GM12892 (cell line): ENCODE data around the gene HOXC9.

Experiments
- DNase-seq: peaks from one replicate; pipeline ENCODE4 v3.0.0; 2011; ENCODE audit not compliant: insufficient read length
- FAIRE-seq: peaks from 2 replicates; lab custom pipeline; 2011; peaks lifted over from hg19 to GRCh38; lab: Jason Lieb, UNC
- POLR2A ChIP-seq: IDR thresholded peaks from 2 replicates; pipeline ENCODE4 v1.6.1; 2011; ENCODE audit warnings: low read depth, low read length, control low read depth
- POLR2AphosphoS5 ChIP-seq: IDR thresholded peaks from 2 replicates; pipeline ENCODE4 v1.6.1; 2011; ENCODE audit warnings: low read depth, low read length, control low read depth
- TAF1 ChIP-seq: IDR thresholded peaks from 2 replicates; pipeline ENCODE4 v1.6.1; 2011; ENCODE audit warnings: low read depth, mild to moderate bottlenecking, control low read depth, low read length, borderline replicate concordance

HOXC9 gene

GRCh38 chr12:53955776-53956250 is 44.1 kb upstream of the HOXC9 start:
- FAIRE-seq (no peak), DNase-seq (no peak)
- no peak for TF ChIP-seq POLR2AphosphoS5
- no peak for TF ChIP-seq POLR2A
- no peak for TF ChIP-seq TAF1

DNA sequence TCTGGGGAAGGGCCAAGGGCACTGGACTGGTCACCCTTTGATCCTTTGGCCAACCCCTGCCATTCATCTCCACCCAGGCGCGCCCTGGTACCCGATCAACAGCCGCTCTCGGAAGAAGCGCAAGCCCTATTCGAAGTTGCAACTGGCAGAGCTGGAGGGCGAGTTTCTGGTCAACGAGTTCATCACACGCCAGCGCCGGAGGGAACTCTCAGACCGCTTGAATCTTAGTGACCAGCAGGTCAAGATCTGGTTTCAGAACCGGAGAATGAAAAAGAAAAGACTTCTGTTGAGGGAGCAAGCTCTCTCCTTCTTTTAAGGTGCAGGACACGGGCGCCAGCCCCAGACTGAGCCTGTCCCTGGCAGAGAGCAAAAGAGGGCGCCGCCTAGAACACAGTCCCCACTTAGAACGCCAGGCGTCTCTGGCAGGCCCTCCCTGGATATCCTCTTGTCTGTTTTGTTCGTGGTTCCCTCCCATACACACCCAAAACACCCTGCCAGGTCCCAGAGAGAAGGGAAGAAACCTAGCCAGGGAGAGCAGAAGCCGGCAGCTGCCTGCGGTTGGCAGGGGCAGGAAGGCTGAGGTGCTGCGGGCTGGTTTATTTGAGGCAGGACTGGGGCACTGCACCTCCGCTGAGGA is 43.6 kb upstream of the HOXC9 start:
- FAIRE-seq (peak; percentile 46), DNase-seq (no peak)
- TF ChIP-seq POLR2AphosphoS5 (no peak), TAF1 (no peak), POLR2A (no peak)

DNA sequence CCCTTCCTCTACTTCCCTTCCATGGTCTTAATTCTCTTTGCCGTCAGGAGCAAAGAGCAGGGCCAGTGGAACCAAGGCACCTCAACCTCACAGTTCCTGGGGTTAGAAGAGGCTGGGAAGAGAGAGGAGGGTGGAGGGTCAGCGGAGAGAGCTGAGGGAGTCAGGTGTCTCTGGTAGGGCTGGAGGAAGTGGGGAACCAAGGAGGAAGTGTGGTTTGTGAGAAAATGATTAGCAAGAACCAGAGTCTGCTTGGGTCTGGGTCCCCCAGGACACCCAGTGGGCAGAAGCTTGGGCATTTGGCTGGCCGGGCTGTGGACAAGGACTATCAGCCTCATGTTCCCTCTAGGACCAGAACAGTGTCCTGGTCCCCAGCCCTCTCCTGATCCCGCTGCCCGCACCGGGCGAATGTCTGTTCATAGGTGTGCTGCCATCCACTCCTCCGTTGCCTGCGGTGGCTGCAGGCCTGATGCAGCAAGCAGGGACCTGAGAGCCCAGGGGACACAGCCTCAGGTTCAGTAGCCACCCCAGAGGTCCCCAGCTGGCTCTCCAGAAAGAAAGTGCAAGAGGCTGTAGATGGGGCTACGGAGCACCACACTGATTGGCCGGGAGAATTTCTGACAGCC is 42.9 kb upstream of the HOXC9 start:
- TF ChIP-seq POLR2AphosphoS5: no peak
- TF ChIP-seq POLR2A: no peak
- no peak for TF ChIP-seq TAF1
- no peak for FAIRE-seq
- no peak for DNase-seq

DNA sequence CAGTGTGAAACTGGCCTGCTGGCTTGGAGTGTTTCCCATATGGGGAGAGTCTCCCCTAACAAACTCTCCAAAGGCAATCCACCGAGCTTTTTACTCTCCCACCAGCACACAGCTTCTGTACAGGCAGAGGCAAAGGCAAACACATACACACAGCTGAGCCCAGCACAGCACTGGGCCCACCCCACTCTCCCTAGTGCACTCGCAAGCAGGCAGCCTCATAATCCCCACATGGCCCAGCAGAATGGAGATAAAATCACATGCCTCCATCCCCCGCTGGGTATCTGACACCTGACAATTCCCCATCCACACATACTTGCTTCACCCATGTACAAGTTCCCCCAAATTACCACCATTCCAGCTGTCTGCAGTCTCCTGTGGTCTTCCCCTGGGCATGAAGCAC is 41.8 kb upstream of the HOXC9 start:
- FAIRE-seq (no peak), DNase-seq (no peak)
- no peak for TF ChIP-seq TAF1
- no peak for TF ChIP-seq POLR2AphosphoS5
- no peak for TF ChIP-seq POLR2A

GRCh38 chr12:53959314-53959713 is 40.6 kb upstream of the HOXC9 start:
- TF ChIP-seq POLR2A (no peak), POLR2AphosphoS5 (no peak), TAF1 (no peak)
- DNase-seq: no peak
- FAIRE-seq: no peak

DNA sequence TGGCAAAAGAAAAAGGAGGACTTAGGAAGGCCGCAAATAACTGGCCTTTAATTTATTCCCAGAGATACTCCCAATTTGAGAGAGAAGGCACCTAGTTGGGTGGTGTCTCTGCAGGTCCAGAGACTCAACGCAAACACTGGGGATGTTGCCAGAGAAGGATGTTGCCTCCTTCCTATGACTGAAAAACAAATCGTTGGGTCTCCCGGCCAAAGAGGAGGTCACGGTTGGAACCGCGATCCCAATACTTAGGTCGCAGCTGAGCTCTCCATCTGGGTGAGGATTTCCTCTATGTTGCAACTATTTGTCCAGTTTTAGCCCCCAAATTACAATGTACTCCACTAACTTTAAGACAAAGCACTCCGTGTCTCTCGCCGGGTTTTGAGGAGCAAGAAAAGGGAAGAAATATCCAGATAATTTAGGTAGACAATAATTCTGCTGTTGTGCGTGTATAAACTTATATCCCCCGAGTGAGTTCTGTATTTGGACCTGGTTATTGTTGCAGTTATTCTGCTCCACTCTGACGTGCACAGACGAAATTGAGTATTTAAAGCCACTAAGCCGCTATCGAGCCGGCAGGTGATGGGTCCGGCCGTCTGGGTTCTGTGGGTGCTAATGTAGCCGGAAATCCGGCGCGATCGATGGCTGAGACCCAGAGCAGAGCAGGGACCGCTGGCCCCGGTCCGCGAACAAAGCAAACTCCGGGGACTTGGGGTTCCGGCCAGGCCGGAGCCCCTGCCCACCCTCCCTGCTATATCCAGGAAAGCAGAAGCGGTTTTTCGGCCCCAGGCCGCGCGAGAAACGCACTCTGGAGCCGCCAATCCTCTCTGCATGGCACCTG is 39.6 kb upstream of the HOXC9 start:
- DNase-seq: no peak
- TF ChIP-seq POLR2A (no peak), TAF1 (no peak), POLR2AphosphoS5 (no peak)
- FAIRE-seq: no peak

GRCh38 chr12:53961025-53961761 is 38.8 kb upstream of the HOXC9 start:
- TF ChIP-seq POLR2A: no peak
- no peak for TF ChIP-seq TAF1
- TF ChIP-seq POLR2AphosphoS5: no peak
- no peak for FAIRE-seq

GRCh38 chr12:53963005-53963404 is 37.0 kb upstream of the HOXC9 start:
- DNase-seq (no peak), FAIRE-seq (no peak)
- TF ChIP-seq POLR2AphosphoS5 (no peak), POLR2A (no peak), TAF1 (no peak)

More at GRCh38 chr12:53961025-53961761, 38.8 kb upstream of the HOXC9 start:
- DNase-seq: no peak

GRCh38 chr12:53963434-53964314 is 36.3 kb upstream of the HOXC9 start:
- DNase-seq (no peak), FAIRE-seq (no peak)
- no peak for TF ChIP-seq TAF1
- no peak for TF ChIP-seq POLR2AphosphoS5
- TF ChIP-seq POLR2A: no peak

DNA sequence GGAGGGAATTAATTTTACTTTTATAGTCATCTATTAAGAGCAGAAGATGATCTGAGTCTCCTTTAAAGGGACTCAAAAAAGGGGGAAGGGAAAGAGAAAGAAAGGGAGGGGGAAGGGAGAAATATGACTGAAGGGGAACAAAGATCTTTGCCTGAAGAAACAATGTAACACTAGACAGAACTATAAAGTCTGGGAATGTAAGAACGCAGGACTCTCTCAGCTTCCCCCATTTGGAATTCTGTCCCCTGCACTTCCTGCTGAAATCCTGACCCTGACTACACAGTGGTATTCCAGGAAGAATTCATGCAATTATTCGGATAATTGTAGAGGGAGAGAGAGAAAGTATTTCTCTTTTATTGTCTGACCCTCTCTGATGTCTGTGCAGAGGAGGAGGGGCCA is 35.6 kb upstream of the HOXC9 start:
- FAIRE-seq: no peak
- no peak for TF ChIP-seq TAF1
- no peak for TF ChIP-seq POLR2AphosphoS5
- TF ChIP-seq POLR2A: no peak
- no peak for DNase-seq
